HG03280 (cell line): ENCODE results near the gene FAM167B.
"Not testable (repeated sequence)": the region's sequence is repeated elsewhere in the genome, so short reads cannot be mapped to it uniquely, and the experiment has no call there.

Experiments
- ATAC-seq: cut with Tn5 transposase; IDR thresholded peaks from one replicate; pipeline ENCODE4 v1.9.1; 2021; ENCODE audit warnings: mild to moderate bottlenecking, moderate library complexity; ENCODE audit not compliant: unreplicated experiment

FAM167B gene

GRCh38 chr1:32291708-32292538, 44.9 kb downstream of the FAM167B start, which contains the start of gene HDAC1:
TSS of gene HDAC1 (plus strand) at chr1:32292083. CDS start at chr1:32292170, 87 bp downstream.
- ATAC-seq = peak; percentile 98

GRCh38 chr1:32298211-32298610, 51.2 kb downstream of the FAM167B start:
- ATAC-seq = not testable (repeated sequence)
